Measurements from ENCODE around the gene TSSK3.

The TSSK3 gene

DNA sequence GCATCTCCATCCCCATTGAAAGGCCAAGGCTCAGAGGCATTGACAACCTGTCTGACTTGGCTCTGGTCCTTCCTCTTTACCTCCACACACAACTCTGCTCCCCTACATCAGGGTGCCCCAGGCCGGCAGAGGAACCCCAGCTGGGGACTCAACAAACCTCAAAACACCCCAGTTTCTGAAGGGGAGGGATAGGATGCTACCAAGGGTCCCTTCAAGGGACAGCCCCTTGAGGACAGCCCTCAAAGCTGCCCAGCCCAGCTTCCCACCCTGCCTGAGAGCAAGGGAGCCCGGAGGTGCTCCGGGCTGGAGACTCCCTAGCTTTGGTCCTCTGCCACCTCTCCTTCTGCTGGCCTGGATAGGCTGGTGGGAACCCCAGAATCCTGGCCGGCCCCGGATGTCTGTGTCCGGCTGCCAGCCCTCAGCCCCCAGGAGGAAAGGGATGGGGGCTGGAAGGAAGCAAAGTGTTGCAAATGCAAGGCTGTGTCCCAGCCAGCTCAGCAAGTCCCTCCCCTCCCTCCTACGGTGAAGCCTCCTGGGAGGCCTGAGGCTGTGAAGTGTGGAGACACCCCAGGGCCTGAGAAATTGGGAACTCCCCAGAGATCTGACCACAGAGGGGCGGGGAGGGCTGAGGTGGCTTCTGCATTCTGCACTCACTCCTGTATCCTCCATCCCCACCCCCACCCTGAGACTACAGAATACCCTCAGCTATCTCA is 25.2 kb upstream of the TSSK3 start:
- H3K27ac ChIP-seq, result peak overlapping the region; percentile 100
- H3K27me3 ChIP-seq, result peaks cover 16% of the 10 kb centered on the region
- no peaks in the 10 kb centered on the region for H3K9me3 ChIP-seq
- TF ChIP-seq, protein P1, sequence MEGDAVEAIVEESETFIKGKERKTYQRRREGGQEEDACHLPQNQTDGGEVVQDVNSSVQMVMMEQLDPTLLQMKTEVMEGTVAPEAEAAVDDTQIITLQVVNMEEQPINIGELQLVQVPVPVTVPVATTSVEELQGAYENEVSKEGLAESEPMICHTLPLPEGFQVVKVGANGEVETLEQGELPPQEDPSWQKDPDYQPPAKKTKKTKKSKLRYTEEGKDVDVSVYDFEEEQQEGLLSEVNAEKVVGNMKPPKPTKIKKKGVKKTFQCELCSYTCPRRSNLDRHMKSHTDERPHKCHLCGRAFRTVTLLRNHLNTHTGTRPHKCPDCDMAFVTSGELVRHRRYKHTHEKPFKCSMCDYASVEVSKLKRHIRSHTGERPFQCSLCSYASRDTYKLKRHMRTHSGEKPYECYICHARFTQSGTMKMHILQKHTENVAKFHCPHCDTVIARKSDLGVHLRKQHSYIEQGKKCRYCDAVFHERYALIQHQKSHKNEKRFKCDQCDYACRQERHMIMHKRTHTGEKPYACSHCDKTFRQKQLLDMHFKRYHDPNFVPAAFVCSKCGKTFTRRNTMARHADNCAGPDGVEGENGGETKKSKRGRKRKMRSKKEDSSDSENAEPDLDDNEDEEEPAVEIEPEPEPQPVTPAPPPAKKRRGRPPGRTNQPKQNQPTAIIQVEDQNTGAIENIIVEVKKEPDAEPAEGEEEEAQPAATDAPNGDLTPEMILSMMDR (IDR thresholded peaks at IDR 0.05), result no peak
- peak overlapping the region; percentile 60 to 72 for H3K4me3 ChIP-seq (ENCODE audit: low read depth in 1 of 2, low read length in 1 of 2)
- peaks cover 49 to 52% of the 10 kb centered on the region in 2 experiments for H3K4me1 ChIP-seq (ENCODE audit: control insufficient read depth in 1 of 2, insufficient read depth in 1 of 2, low read depth in 1 of 2, low read length in 1 of 2)
- H3K36me3 ChIP-seq, result peaks cover 12% of the 10 kb centered on the region

DNA sequence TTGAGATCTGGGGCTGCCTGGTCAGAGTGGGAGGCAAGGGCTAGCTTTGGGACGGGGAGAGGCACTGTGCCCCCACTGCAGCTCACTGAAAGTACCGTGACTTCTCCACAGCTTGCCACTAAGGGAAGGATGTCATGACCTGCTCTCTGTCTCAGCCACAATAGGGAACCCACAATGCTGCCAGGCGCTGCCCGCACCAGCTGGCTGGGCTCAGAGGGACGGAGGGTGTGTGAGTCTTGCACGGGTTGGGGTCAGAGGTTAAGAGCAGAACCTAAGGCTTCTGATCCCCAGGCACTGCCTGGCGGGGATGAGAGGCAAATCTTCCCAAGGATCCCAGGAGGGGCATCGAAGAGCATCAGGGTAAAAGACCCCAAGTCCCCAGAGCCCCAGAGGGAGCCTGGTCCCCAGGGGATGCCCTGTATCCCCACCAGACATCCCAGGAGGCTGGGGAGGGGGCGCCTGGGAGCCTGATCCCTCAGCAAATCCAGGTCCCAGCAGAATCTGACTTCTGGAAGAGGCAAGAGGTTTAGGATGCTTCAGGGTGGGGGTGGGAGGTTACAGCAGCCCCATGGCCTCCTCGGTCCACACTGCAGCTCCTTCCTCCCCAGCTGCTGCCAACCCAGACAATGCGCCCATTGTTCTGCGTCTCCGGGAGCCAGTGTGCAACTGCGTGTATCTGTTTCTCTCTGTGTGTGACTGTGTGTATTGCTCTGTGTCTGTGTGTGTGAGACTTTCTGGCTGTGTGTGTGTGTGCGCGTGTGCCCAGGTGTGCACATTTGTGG is 24.3 kb upstream of the TSSK3 start:
- Histone ChIP-seq H3K9me3 (no peaks in the 10 kb centered on the region), H3K4me3 (ENCODE audit: low read depth in 1 of 2, low read length in 1 of 2) (peak overlapping the region; percentile 60 to 72), H3K27me3 (peaks cover 16% of the 10 kb centered on the region), H3K36me3 (peaks cover 3% of the 10 kb centered on the region), H3K4me1 (ENCODE audit: control insufficient read depth in 1 of 2, insufficient read depth in 1 of 2, low read depth in 1 of 2, low read length in 1 of 2) (peaks cover 49 to 55% of the 10 kb centered on the region in 2 experiments), H3K27ac (peak overlapping the region; percentile 100)
- TF ChIP-seq, protein P1 (IDR thresholded peaks at IDR 0.05), result no peak

DNA sequence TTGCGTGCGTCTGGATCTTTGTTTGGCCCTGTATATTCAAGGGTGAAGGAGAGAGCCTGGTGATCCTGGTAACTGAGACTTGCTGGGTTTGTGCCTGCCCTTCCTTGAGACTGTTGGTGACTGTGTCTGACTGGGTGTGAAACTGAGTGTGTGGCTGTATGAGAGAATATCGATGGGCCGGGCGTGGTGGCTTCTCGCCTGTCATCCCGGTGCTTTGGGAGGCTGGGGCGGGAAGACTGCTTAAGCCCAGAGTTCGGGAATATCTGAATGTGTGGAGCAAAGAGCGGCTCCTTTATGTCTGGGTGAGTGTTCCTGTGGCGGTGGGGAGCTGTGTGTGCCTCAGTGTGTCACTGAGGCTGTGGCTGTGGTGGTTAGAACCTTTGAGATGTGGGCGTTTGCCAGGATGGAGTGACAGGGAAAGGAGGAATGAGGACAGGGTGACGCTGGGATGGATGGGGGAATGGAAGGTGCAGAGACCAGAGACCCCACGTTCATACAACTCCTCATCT is 23.6 kb upstream of the TSSK3 start:
- TF ChIP-seq, protein P1 (IDR thresholded peaks at IDR 0.05), result no peak
- Histone ChIP-seq H3K27me3 (peaks cover 16% of the 10 kb centered on the region), H3K9me3 (no peaks in the 10 kb centered on the region), H3K4me1 (ENCODE audit: control insufficient read depth in 1 of 2, insufficient read depth in 1 of 2, low read depth in 1 of 2, low read length in 1 of 2) (peaks cover 49 to 55% of the 10 kb centered on the region in 2 experiments), H3K4me3 (ENCODE audit: low read depth in 1 of 2, low read length in 1 of 2) (peak overlapping the region in 1 of 2 experiments; percentile 72), H3K27ac (peak overlapping the region; percentile 100), H3K36me3 (no peaks in the 10 kb centered on the region)

DNA sequence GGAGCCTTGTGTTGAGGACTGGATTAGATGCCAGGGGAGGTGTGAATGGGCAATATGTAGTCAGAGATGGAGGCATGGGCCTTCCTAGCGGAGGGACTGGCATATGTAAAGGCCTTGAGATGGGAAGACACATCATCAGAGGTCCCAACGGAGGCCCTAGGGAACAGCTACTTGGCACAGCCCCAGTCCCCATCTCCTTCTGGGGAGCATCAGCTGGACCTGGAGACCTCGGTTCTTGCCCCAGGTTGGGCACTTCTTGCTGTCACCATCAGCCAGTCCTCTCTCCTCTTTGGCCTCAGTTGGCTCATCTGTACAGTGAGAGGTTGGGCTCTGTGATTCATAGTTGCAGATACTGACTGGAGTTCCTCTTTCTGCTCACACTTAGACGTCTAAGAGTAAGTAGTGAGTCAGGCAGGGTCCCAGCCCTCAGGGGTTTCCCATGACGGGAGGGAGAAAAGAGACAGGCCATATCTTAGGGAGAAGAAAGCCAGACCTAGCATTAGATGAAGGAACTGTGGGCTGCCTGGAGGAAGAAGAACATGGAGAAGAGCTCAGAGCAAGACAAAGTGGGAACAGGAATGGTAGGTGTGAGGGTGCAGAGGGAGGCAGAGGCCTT is 22.9 kb upstream of the TSSK3 start:
- Histone ChIP-seq H3K4me3 (ENCODE audit: low read depth in 1 of 2, low read length in 1 of 2) (peak overlapping the region in 1 of 2 experiments; percentile 26), H3K4me1 (ENCODE audit: control insufficient read depth in 1 of 2, insufficient read depth in 1 of 2, low read depth in 1 of 2, low read length in 1 of 2) (peaks cover 46 to 55% of the 10 kb centered on the region in 2 experiments), H3K36me3 (no peaks in the 10 kb centered on the region), H3K27me3 (peaks cover 10% of the 10 kb centered on the region), H3K27ac (peak overlapping the region; percentile 100), H3K9me3 (no peaks in the 10 kb centered on the region)
- TF ChIP-seq, protein P1 (IDR thresholded peaks at IDR 0.05), result no peak

DNA sequence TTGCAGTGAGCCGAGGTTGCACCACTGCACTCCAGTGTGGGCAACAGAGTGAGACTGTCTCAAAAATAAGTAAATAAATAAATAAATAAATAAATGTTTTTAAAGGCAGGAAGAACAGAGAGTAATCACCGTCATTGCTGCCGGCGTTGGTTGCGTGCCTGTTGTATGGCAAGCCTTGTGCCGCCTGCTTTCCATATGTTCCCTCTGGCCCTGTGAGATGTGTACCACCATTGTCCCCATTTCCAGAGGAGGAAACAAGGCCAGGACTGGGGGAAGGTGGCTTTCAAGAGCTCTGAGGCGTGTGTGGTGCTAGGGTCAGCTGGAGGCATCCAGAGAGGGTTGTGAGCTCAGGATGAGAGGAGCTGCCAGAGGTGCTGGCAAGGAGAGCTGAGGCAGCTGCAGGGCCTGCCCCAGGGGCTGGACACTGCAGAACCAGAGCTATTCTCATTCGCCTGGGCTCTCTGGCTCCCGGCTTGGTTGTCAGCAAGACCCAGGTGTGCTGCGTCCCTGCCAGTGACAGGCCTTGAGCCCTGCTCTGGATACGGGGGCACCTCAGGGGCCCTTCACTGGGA is 21.1 kb upstream of the TSSK3 start:
- H3K27me3 ChIP-seq, result no peaks in the 10 kb centered on the region
- TF ChIP-seq, protein P1 (IDR thresholded peaks at IDR 0.05), result no peak
- no peak overlapping the region for H3K27ac ChIP-seq
- peaks cover 43 to 54% of the 10 kb centered on the region in 2 experiments for H3K4me1 ChIP-seq (ENCODE audit: control insufficient read depth in 1 of 2, insufficient read depth in 1 of 2, low read depth in 1 of 2, low read length in 1 of 2)
- H3K36me3 ChIP-seq, result no peaks in the 10 kb centered on the region
- no peaks in the 10 kb centered on the region for H3K9me3 ChIP-seq
- no peak overlapping the region for H3K4me3 ChIP-seq (ENCODE audit: low read depth in 1 of 2, low read length in 1 of 2)

All from neutrophil (primary cell).